ENCODE results near the gene NUTM2D.
"Not testable (repeated sequence)": the region's sequence is repeated elsewhere in the genome, so short reads cannot be mapped to it uniquely, and the experiment has no call there.

GRCh38 chr10:87321505-87321904 lies 36.0 kb upstream of the NUTM2D start:
- not testable (repeated sequence) for TF ChIP-seq EZH2 (IDR thresholded peaks at IDR 0.05); POLR2AphosphoS5 (IDR thresholded peaks at IDR 0.05; ENCODE audit: borderline replicate concordance, low read depth, low read length); FOXP2 (optimal IDR thresholded peaks at IDR 0.05; ENCODE audit: control extremely low read depth, extremely low read length, insufficient read depth)
